ENCODE results near the gene MPV17.

The MPV17 gene

GRCh38 chr2:27298391-27299080 lies 24.4 kb downstream of the MPV17 start:
- no peaks in the 10 kb centered on the region for H3K36me3 ChIP-seq (replicated peaks; ENCODE audit: low read depth, low read length)
- TF ChIP-seq EZH2phosphoT487 (IDR thresholded peaks at IDR 0.05; ENCODE audit: low read depth) (no peak), CTCF (IDR thresholded peaks at IDR 0.05; ENCODE audit: low read depth, low read length) (no peak)
- no peak overlapping the region for H3K9ac ChIP-seq (ENCODE audit: low read length)
- H2AFZ ChIP-seq (ENCODE audit: low read depth, low read length): no peak overlapping the region
- no peak overlapping the region for H3K4me3 ChIP-seq (ENCODE audit: low read length)
- no peaks in the 10 kb centered on the region for H4K20me1 ChIP-seq (ENCODE audit: insufficient read depth, low read length)
- H3K27me3 ChIP-seq (ENCODE audit: low read depth, low read length): peaks cover 8% of the 10 kb centered on the region
- no peak overlapping the region for H3K27ac ChIP-seq (ENCODE audit: low read length)
- no peaks in the 10 kb centered on the region for H3K9me3 ChIP-seq (ENCODE audit: insufficient read depth, low read length)
- no peak overlapping the region for H3K4me2 ChIP-seq (ENCODE audit: low read length)
- H3K79me2 ChIP-seq (ENCODE audit: low read length): no peaks in the 10 kb centered on the region
- H3K4me1 ChIP-seq (ENCODE audit: low read length): peaks cover 11% of the 10 kb centered on the region

GRCh38 chr2:27297195-27297594 lies 25.7 kb downstream of the MPV17 start:
- no peak for TF ChIP-seq EZH2phosphoT487 (IDR thresholded peaks at IDR 0.05; ENCODE audit: low read depth)
- TF ChIP-seq CTCF (IDR thresholded peaks at IDR 0.05; ENCODE audit: low read depth, low read length): no peak
- no peak overlapping the region for H3K4me2 ChIP-seq (ENCODE audit: low read length)

GRCh38 chr2:27296481-27296880 lies 26.4 kb downstream of the MPV17 start:
- no peak overlapping the region for H3K27ac ChIP-seq (ENCODE audit: low read length)
- no peaks in the 10 kb centered on the region for H3K9me3 ChIP-seq (ENCODE audit: insufficient read depth, low read length)
- peaks cover 8% of the 10 kb centered on the region for H3K4me1 ChIP-seq (ENCODE audit: low read length)
- no peaks in the 10 kb centered on the region for H3K79me2 ChIP-seq (ENCODE audit: low read length)
- H2AFZ ChIP-seq (ENCODE audit: low read depth, low read length): no peak overlapping the region
- TF ChIP-seq CTCF (IDR thresholded peaks at IDR 0.05; ENCODE audit: low read depth, low read length) (no peak), EZH2phosphoT487 (IDR thresholded peaks at IDR 0.05; ENCODE audit: low read depth) (no peak)
- H3K27me3 ChIP-seq (ENCODE audit: low read depth, low read length): peaks cover 29% of the 10 kb centered on the region
- no peak overlapping the region for H3K9ac ChIP-seq (ENCODE audit: low read length)
- no peaks in the 10 kb centered on the region for H4K20me1 ChIP-seq (ENCODE audit: insufficient read depth, low read length)
- H3K36me3 ChIP-seq (replicated peaks; ENCODE audit: low read depth, low read length): no peaks in the 10 kb centered on the region
- H3K4me3 ChIP-seq (ENCODE audit: low read length): no peak overlapping the region
- no peak overlapping the region for H3K4me2 ChIP-seq (ENCODE audit: low read length)

More at GRCh38 chr2:27297195-27297594, 25.7 kb downstream of the MPV17 start:
- H2AFZ ChIP-seq (ENCODE audit: low read depth, low read length): no peak overlapping the region
- H3K36me3 ChIP-seq (replicated peaks; ENCODE audit: low read depth, low read length): no peaks in the 10 kb centered on the region
- H3K9me3 ChIP-seq (ENCODE audit: insufficient read depth, low read length): no peaks in the 10 kb centered on the region
- no peak overlapping the region for H3K4me3 ChIP-seq (ENCODE audit: low read length)
- no peaks in the 10 kb centered on the region for H3K79me2 ChIP-seq (ENCODE audit: low read length)
- H3K27ac ChIP-seq (ENCODE audit: low read length): no peak overlapping the region
- H3K27me3 ChIP-seq (ENCODE audit: low read depth, low read length): peaks cover 21% of the 10 kb centered on the region
- H4K20me1 ChIP-seq (ENCODE audit: insufficient read depth, low read length): no peaks in the 10 kb centered on the region
- no peak overlapping the region for H3K9ac ChIP-seq (ENCODE audit: low read length)
- H3K4me1 ChIP-seq (ENCODE audit: low read length): peaks cover 8% of the 10 kb centered on the region

GRCh38 chr2:27294928-27295327 lies 28.0 kb downstream of the MPV17 start:
- Histone ChIP-seq H3K27me3 (ENCODE audit: low read depth, low read length) (peaks cover 34% of the 10 kb centered on the region), H3K36me3 (replicated peaks; ENCODE audit: low read depth, low read length) (no peaks in the 10 kb centered on the region), H3K4me1 (ENCODE audit: low read length) (peaks cover 8% of the 10 kb centered on the region), H3K9me3 (ENCODE audit: insufficient read depth, low read length) (no peaks in the 10 kb centered on the region), H3K4me3 (ENCODE audit: low read length) (no peak overlapping the region), H3K79me2 (ENCODE audit: low read length) (no peaks in the 10 kb centered on the region), H2AFZ (ENCODE audit: low read depth, low read length) (no peak overlapping the region), H3K27ac (ENCODE audit: low read length) (no peak overlapping the region), H4K20me1 (ENCODE audit: insufficient read depth, low read length) (no peaks in the 10 kb centered on the region), H3K4me2 (ENCODE audit: low read length) (no peak overlapping the region), H3K9ac (ENCODE audit: low read length) (no peak overlapping the region)
- no peak for TF ChIP-seq CTCF (IDR thresholded peaks at IDR 0.05; ENCODE audit: low read depth, low read length)
